Fibroblast of lung (primary cell): ENCODE results near the gene HNRNPU. TPM values are rescaled to one million over a fixed set of nuclear protein-coding genes. Genes with fewer than 3 reads are reported as not detected.

ENCODE experiments used
- DNase-seq, 2 donors: peaks; one replicate each; pipeline versions ENCODE4 v3.0.0 to v3.0.0-alpha.2; 2010; ENCODE audit warnings: low read depth in 2 of 2
- H2AFZ ChIP-seq: 2 replicates; pipeline ENCODE4 v1.5.1; 2012; ENCODE audit warnings: low read length, control low read depth, inconsistent platforms
- H3K27ac ChIP-seq: 2 replicates; pipeline ENCODE4 v1.5.1; 2011; ENCODE audit warnings: low read length, control low read depth; ENCODE audit not compliant: insufficient read depth
- H3K27me3 ChIP-seq: 2 replicates; pipeline ENCODE4 v1.5.1; 2011; ENCODE audit warnings: mild to moderate bottlenecking, low read length; ENCODE audit not compliant: control insufficient read depth, insufficient read depth
- H3K36me3 ChIP-seq: 2 replicates; pipeline ENCODE4 v1.5.1; 2011; ENCODE audit warnings: low read length; ENCODE audit not compliant: control insufficient read depth, insufficient read depth
- H3K4me1 ChIP-seq: 2 replicates; pipeline ENCODE4 v1.5.1; 2011; ENCODE audit warnings: low read length; ENCODE audit not compliant: control insufficient read depth, insufficient read depth; ENCODE audit errors: extremely low read depth
- H3K4me2 ChIP-seq: 2 replicates; pipeline ENCODE4 v1.5.1; 2011; ENCODE audit warnings: low read length, control low read depth; ENCODE audit not compliant: insufficient read depth; ENCODE audit errors: extremely low read depth
- H3K4me3 ChIP-seq, 4 experiments: fragments of 200-600 bp in 1 of 4; sonication (generic) in 1 of 4; replicated peaks in 1 of 4; 2 replicates each; pipeline ENCODE4 v1.5.1; 2011 to 2016; ENCODE audit warnings: low read length in 4 of 4, low read depth in 3 of 4, mild to moderate bottlenecking in 3 of 4, control low read depth in 2 of 4, inconsistent platforms in 1 of 4, mixed read lengths in 1 of 4; ENCODE audit not compliant: insufficient read depth in 1 of 4; ENCODE audit errors: control extremely low read depth in 1 of 4
- H3K79me2 ChIP-seq: 2 replicates; pipeline ENCODE4 v1.5.1; 2012; ENCODE audit warnings: mild to moderate bottlenecking, low read length, inconsistent platforms; ENCODE audit not compliant: control insufficient read depth, insufficient read depth
- H3K9ac ChIP-seq: 2 replicates; pipeline ENCODE4 v1.5.1; 2011; ENCODE audit warnings: mild to moderate bottlenecking, low read length, control low read depth; ENCODE audit not compliant: insufficient read depth
- H3K9me3 ChIP-seq: 2 replicates; pipeline ENCODE4 v1.5.1; 2012; ENCODE audit warnings: low read depth, low read length; ENCODE audit not compliant: control insufficient read depth, insufficient read depth
- H4K20me1 ChIP-seq: 2 replicates; pipeline ENCODE4 v1.5.1; 2011; ENCODE audit warnings: low read length; ENCODE audit not compliant: control insufficient read depth, insufficient read depth; ENCODE audit errors: extremely low read depth
- EZH2 ChIP-seq: IDR thresholded peaks from 2 replicates; pipeline ENCODE4 v1.5.1; 2012; ENCODE audit warnings: low read length, control low read depth, mild to moderate bottlenecking; ENCODE audit errors: missing control alignments
- polyA plus RNA-seq, 2 donors: library from polyadenylated mRNA; depleted of rRNA in 1 of 2; stranded (reverse) in 1 of 2; unstranded in 1 of 2; fragments of >200 nt; gene quantifications; 2 replicates each; pipeline ENCODE4 v1.2.1, GENCODE V29; 2011 to 2012; ENCODE audit warnings: missing spikeins in 1 of 2
- total RNA-seq: library from RNA; depleted of rRNA; stranded (reverse); fragments of >200 nt; gene quantifications from 2 replicates; pipeline ENCODE4 v1.2.1, GENCODE V29; 2014
- TF ChIP-seq, protein P1 (sequence below), 2 donors: IDR thresholded peaks in 1 of 2; conservative IDR thresholded peaks in 1 of 2; 1 replicate in 1 of 2; 2 replicates in 1 of 2; pipeline ENCODE4 v1.5.1; 2011 to 2012; ENCODE audit warnings: low read length in 2 of 2, control low read depth in 1 of 2, inconsistent platforms in 1 of 2, low read depth in 1 of 2, mild to moderate bottlenecking in 1 of 2

The HNRNPU gene
- total and polyA plus RNA-seq, 2 donors (not counting 1 experiment from before 2014, with no cell fraction given): 231 to 383 TPM

DNA sequence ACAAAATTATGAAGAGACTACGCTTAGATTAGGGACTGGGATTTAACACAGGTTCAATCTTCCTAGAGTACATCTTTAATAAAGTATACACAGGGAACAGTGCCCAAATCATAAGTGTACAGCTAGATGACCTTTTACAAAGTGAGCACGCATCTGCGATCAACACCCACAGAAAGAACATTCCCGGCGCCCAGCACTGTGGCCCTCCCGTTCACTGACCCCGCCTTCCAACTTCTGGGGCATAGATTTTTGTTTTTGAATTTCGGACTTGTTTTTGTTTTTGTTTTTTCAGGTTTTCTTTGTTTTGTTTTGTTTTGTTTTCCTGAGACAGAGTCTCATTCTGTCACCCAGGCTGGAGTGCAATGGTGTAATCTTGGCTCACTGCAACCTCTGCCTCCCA lies 59.5 kb downstream of the HNRNPU start:
- H3K9ac ChIP-seq: no peak overlapping the region
- H2AFZ ChIP-seq: no peak overlapping the region
- H3K4me3 ChIP-seq: no peak overlapping the region
- TF ChIP-seq EZH2: no peak
- no peak overlapping the region for H3K4me2 ChIP-seq
- H3K27ac ChIP-seq: no peak overlapping the region
- no peaks in the 10 kb centered on the region for H3K79me2 ChIP-seq
- no peaks in the 10 kb centered on the region for H3K4me1 ChIP-seq
- no peaks in the 10 kb centered on the region for H3K36me3 ChIP-seq
- H3K27me3 ChIP-seq: no peaks in the 10 kb centered on the region
- H4K20me1 ChIP-seq: no peaks in the 10 kb centered on the region
- DNase-seq: no peak
- no peaks in the 10 kb centered on the region for H3K9me3 ChIP-seq

GRCh38 chr1:244802556-244803239 lies 61.6 kb downstream of the HNRNPU start:
- no peaks in the 10 kb centered on the region for H4K20me1 ChIP-seq
- no peaks in the 10 kb centered on the region for H3K36me3 ChIP-seq
- no peak for DNase-seq
- TF ChIP-seq EZH2: no peak
- TF ChIP-seq, protein P1, sequence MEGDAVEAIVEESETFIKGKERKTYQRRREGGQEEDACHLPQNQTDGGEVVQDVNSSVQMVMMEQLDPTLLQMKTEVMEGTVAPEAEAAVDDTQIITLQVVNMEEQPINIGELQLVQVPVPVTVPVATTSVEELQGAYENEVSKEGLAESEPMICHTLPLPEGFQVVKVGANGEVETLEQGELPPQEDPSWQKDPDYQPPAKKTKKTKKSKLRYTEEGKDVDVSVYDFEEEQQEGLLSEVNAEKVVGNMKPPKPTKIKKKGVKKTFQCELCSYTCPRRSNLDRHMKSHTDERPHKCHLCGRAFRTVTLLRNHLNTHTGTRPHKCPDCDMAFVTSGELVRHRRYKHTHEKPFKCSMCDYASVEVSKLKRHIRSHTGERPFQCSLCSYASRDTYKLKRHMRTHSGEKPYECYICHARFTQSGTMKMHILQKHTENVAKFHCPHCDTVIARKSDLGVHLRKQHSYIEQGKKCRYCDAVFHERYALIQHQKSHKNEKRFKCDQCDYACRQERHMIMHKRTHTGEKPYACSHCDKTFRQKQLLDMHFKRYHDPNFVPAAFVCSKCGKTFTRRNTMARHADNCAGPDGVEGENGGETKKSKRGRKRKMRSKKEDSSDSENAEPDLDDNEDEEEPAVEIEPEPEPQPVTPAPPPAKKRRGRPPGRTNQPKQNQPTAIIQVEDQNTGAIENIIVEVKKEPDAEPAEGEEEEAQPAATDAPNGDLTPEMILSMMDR (conservative IDR thresholded peaks at IDR 0.05 in 1 of 2, IDR thresholded peaks at IDR 0.05 in 1 of 2; ENCODE audit: low read depth in 1 of 2, low read length in 2 of 2): no peak
- no peaks in the 10 kb centered on the region for H3K9me3 ChIP-seq
- no peak overlapping the region for H3K4me3 ChIP-seq
- no peak overlapping the region for H3K27ac ChIP-seq
- H3K4me2 ChIP-seq: no peak overlapping the region
- no peaks in the 10 kb centered on the region for H3K27me3 ChIP-seq
- H2AFZ ChIP-seq: no peak overlapping the region
- H3K9ac ChIP-seq: no peak overlapping the region
- H3K79me2 ChIP-seq: no peaks in the 10 kb centered on the region
- no peaks in the 10 kb centered on the region for H3K4me1 ChIP-seq

GRCh38 chr1:244802041-244802440 lies 62.3 kb downstream of the HNRNPU start:
- Histone ChIP-seq H4K20me1 (no peaks in the 10 kb centered on the region), H3K9ac (no peak overlapping the region), H2AFZ (no peak overlapping the region), H3K4me1 (no peaks in the 10 kb centered on the region), H3K4me2 (no peak overlapping the region), H3K9me3 (no peaks in the 10 kb centered on the region), H3K4me3 (no peak overlapping the region), H3K36me3 (no peaks in the 10 kb centered on the region), H3K79me2 (no peaks in the 10 kb centered on the region), H3K27me3 (no peaks in the 10 kb centered on the region), H3K27ac (no peak overlapping the region)
- no peak for DNase-seq
- no peak for TF ChIP-seq EZH2
- TF ChIP-seq, protein P1 (conservative IDR thresholded peaks at IDR 0.05 in 1 of 2, IDR thresholded peaks at IDR 0.05 in 1 of 2; ENCODE audit: low read depth in 1 of 2, low read length in 2 of 2): no peak
